ENCODE measurements around the gene EXOC2.

DNA sequence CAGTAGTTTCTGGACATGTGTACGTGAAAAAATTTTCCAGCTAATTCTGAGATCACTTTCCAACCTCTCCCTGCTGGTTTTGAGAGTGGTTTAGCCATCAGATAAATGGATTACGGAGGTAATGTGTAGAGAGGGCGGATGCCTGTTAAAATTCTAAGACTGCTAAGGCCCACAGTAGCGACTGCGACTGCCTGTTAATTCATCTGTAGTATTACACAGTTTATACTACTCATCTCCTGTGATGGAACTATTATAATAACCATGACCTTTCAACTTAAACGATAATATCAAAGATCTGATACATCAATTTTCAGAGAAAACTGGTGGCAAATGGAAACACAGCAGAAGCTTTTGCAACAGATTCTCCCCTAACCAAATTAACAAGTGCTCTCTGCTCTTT is 199.1 kb downstream of the EXOC2 start:
- TF ChIP-seq, protein P1, sequence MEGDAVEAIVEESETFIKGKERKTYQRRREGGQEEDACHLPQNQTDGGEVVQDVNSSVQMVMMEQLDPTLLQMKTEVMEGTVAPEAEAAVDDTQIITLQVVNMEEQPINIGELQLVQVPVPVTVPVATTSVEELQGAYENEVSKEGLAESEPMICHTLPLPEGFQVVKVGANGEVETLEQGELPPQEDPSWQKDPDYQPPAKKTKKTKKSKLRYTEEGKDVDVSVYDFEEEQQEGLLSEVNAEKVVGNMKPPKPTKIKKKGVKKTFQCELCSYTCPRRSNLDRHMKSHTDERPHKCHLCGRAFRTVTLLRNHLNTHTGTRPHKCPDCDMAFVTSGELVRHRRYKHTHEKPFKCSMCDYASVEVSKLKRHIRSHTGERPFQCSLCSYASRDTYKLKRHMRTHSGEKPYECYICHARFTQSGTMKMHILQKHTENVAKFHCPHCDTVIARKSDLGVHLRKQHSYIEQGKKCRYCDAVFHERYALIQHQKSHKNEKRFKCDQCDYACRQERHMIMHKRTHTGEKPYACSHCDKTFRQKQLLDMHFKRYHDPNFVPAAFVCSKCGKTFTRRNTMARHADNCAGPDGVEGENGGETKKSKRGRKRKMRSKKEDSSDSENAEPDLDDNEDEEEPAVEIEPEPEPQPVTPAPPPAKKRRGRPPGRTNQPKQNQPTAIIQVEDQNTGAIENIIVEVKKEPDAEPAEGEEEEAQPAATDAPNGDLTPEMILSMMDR (conservative IDR thresholded peaks at IDR 0.05; ENCODE audit: low read length): no peak
- TF ChIP-seq EZH2phosphoT487 (IDR thresholded peaks at IDR 0.05; ENCODE audit: borderline replicate concordance, low read depth, low read length): no peak

Measured in OCI-LY7 (cell line).